GM21390 (cell line): ENCODE results near the gene NEURL1.

ENCODE experiments used
- ATAC-seq: cut with Tn5 transposase; IDR thresholded peaks from one replicate; pipeline ENCODE4 v1.9.1; 2021; ENCODE audit not compliant: unreplicated experiment

Gene NEURL1

DNA sequence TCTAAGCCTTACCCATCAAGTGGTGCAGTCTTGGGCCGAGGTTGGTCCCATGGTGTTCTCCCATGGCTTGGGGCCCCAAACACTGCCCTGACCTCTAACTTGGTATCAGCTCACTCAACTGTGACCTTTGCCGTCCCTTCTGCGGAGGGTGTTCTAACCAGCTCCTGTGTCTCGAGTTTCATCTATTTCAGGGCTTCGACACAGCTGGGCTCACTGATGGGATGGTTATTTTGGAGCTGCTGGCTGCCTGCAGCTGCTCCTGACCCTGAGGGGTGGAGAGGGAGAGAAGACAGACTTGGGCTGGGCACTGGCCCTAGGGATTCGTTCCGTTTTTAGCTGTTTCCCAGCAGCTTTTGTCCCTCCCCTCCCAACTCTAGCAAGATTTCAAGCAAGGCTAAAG, 86.9 kb downstream of the NEURL1 start:
- no peak for ATAC-seq

DNA sequence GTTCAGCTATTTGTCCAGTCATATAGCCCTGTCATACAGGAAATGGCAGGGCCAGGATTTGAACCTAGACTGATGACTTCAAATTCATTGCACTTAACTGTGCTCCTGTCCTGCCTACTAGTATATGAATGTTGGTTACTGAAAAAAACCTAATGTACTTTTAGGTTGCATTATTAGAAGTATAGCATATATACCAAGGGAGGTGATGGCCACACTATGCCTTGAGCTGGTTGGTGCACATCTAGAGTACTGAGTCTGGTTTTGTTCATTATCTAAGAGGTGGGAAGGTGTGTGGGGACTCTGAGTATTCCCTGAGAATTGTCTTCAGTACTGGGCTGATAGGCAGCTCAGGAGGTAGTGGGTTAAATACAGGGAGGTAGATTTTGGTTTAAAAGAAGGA, 88.0 kb downstream of the NEURL1 start:
- no peak for ATAC-seq

DNA sequence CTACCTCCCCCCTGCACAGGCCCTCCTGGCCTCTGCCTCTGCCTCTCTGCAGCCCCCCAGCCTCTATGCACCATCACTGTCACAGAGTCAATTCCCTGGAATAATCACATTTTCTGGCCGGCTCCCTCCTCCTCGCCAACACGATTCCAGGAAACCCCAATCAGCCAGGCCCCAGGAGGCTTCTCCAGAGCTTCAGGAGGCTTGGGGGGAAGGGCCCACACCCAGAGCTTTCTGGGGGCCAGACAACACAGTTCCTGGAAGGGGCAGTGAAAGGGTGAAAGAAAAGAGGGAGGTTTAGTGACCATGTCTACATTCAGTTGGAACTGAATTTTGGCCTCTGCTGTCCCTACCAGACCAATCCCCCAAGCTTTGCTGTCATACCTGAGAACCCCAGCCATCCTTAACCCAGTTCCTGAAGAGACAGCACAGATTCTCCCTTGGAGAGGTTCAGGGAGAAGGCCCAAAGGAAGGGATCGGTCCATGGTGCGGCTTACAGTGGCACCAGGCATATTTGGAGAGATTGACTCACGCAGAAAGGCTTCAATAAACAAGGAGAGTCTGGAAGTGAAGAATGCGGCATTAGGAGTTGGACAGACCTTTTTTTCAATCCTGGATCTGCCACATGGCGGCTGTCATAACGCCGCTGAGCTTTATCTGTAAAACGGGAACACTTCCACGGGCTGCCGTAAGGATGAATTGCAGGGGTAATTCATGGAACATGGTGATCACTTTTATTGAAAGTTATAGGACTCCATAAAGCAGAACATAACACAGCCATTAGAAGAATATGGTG, 89.0 kb downstream of the NEURL1 start:
- no peak for ATAC-seq

DNA sequence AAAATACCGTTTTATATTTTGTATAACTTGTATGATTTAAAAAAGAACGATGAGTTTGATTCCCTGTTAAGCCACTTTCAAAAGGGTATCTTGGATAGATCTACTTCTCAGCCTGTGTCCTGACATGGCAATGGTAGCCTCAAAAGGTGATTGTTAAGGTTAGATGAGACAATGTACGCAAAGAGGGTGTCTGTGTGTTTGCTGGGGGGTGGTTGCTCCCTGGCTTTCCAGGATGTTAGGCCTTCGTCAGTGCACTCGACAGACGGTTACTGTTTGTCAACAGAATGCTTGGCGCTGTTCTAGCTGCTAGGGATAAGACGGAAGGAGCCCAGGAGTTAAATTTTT, 90.3 kb downstream of the NEURL1 start:
- ATAC-seq = no peak

DNA sequence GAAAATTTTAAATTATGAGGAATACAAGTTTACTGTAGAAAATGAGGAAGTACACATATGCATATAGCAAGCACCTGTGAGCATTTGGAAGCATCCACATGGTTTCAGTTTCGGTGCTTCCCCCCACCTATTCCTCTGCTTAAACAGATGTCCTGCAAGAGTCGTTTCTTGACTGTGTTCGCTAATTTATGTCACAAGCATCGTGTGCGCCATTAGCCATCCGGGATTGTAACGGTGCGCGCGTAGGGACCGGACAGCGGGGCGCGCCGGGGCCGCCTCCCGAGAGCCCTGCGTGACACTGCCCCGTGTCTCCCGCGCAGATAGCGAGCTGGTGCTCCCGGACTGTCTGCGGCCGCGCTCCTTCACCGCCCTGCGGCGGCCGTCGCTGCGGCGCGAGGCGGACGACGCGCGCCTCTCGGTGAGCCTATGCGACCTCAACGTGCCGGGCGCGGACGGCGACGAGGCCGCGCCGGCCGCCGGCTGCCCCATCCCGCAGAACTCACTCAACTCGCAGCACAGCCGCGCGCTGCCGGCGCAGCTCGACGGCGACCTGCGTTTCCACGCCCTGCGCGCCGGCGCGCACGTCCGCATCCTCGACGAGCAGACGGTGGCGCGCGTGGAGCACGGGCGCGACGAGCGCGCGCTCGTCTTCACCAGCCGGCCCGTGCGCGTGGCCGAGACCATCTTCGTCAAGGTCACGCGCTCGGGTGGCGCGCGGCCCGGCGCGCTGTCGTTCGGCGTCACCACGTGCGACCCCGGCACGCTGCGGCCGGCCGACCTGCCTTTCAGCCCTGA, 90.9 kb downstream of the NEURL1 start:
- ATAC-seq = no peak

DNA sequence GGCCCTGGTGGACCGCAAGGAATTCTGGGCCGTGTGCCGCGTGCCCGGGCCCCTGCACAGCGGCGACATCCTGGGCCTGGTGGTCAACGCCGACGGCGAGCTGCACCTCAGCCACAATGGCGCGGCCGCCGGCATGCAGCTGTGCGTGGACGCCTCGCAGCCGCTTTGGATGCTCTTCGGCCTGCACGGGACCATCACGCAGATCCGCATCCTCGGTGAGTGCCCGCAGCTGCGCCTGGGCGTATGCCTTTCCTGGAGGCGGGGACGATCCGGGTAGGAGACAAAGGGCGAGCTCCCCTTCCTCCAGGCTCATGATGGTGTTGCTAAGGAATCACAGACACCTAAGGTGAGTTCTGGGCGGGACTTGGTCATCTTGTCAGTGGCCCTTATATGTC, 91.5 kb downstream of the NEURL1 start:
- ATAC-seq = no peak

DNA sequence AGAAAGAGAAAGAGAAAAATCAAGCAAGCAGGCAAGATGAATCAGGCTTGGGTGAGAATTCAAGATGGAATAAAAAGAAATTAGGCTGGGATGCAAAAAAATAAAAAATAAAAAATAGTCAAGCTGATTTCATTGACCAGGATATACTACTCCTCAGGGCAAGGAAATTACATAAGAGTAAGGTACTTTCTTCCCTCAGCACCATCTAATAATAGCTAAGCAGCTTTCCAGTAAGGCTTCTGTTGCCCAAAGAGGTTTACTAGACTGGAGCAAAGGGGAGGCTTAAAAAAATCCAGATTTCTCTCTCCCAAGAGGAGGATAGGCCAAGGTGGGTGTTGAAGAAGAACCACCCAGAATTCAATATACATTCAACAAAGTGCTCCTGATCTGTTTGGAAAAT, 93.6 kb downstream of the NEURL1 start:
- no peak for ATAC-seq

DNA sequence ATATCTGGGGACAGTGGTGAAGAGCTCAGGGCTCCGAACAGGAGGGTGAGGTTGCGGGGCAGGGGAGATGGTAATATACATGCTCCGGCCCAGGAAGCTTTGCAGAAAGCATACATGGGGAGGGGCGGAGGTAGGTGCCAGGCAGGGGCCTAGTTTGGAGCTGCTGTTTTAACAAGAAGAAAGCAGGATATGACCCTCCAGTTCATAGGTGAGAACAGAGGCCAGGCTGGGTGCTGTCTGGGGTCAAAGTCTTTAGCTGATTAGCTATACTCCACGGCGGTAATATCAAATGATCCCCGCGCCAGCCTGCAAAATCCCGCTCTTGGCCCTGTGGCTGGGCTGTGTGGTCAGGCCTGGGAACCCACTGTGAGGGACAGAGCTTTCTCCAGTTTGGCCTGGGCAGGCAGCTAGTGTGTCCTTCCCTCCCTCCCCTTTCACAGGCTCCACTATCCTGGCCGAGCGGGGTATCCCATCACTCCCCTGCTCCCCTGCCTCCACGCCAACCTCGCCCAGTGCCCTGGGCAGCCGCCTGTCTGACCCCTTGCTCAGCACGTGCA, 95.6 kb downstream of the NEURL1 start:
- no peak for ATAC-seq

DNA sequence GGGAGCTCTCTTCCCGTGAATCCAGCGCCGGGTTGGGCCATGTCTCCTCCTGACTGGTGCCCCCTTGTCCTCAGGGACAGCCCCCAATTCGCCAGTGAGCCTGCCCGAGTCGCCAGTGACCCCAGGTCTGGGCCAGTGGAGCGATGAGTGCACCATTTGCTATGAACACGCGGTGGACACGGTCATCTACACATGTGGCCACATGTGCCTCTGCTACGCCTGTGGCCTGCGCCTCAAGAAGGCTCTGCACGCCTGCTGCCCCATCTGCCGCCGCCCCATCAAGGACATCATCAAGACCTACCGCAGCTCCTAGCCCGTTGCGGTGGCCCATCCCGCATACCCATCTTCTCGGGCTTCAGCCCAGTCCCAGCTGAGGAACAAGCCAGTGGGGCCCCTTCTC, 96.6 kb downstream of the NEURL1 start:
- no peak for ATAC-seq

DNA sequence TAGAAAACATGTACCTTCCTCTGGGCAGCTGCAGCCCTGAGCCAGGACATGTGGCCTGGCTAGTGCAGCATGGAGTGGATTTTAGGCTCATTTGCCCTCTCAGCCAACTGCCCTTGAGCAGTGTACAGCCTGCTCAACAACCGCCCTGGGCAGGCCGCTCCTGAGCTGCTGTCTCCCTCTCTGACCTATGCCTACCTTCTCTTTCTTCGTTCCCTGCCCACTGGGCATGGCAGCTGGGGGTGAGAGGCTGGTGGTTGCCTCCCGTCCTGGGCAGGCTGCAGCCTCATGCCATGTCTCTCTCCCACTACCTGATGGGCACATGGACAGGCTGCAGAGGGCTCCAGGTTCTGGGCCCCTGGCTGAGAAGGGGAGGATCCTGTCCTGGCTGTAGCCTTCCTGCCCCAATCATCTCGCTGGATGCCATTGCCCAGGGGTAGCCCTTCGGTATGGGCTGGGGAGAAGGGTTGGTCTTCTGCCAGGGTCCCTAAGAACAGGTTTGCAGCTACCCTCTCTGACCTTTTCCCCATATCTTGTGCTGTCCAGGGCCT, 97.3 kb downstream of the NEURL1 start:
- ATAC-seq = no peak

DNA sequence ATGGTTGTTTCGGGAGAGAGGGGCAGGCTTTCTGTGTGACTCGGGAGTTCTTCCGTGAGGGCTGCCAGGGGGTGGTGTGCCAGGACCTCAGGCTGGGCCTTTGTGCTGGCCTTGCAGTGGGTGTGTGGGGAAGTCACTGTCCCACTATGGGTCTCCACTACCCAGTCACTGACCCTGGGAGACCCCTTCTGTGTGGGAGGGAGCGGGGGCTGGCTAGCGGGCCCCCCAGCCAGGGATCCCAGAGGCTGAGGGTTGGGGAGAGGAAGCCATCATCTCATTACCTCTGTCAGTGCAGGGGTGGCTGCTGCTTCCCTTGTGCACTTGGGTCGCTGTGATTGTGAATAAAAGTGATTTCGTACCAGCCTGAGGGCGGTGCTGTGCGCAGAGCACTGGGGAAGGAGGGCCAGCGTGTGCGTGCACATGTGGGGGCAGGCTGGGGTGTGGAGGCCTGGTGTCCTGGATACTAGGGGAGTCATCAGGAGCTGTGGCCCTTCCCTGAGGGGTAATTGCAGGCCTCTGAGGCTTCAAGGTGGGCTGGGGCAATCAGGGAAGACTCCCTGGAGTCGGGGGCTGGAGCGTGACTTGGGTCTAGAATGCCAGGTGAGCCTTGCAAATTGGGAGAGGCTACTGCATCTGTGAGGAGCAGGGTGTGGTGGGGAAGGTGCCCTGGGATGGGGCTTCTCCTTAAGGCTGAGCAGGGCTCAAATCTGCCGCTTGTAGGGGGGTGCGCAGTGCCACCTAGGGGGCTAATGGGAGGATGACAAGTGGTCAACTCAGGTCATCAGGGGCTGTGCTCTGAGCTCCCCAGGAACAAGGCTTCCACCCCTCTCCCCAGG, 98.9 kb downstream of the NEURL1 start:
- ATAC-seq = peak; percentile 64

DNA sequence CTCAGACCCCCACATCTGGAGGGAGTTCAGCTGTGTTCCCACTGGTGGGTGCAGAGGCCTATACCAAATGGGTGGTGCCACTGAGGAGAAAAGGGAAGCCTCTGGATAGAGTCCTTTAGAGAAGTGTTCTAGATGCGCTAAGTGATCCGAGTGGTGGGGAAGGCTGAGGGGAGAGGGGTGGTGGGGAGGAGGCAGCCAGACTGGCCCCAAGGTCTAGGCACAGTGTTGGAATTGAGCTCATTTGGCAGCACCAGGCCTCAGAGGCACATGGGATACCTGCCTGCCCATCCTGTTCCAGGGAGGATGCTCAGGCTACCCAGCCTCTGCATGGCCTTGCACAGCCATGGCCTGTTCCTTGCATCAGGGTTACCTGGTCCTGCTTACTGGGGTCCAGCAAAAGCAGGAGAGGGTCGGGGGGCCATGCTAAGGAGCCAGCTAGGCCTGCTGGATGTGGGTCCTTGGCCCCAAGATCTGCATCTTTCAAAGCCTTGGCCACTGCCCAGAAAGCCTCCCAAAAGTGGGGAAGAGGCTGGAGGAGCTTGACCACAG, 99.6 kb downstream of the NEURL1 start:
- ATAC-seq = no peak

DNA sequence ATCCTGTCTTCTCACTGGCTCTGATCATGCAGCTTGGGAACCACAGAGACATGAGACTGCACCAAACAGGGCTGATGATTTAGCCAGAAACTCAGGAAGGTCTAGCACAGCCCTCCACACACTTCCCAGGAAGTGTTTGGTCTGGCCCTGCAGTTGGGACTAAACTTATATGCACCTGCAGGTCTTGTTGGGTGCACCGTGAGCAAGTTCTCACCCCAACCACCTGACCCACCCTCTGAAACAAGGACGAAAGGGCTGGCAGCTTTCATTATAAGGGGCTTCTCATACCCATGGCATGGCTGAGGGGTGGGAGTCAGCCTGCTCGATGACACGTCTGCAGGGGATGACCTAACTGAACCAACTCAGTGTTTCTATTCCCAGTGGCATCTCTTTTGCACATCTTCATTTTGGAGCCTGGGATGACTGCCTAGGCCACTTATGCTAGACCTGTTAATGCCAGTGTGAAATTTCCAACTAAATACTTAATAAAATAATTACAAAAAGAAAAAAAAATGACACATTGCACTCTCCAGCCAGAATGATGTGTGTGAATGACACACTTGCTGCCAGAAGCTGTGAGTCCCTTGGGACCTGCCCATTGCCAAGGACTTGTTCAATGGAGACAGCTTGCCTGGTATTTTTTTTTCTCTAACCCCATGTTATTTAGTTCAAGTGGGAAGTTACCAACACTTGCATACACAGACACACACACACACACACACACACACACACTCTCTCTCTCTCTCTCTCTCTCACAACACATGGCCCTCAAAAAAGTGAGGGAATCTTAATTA, 102.6 kb downstream of the NEURL1 start:
- ATAC-seq = no peak

DNA sequence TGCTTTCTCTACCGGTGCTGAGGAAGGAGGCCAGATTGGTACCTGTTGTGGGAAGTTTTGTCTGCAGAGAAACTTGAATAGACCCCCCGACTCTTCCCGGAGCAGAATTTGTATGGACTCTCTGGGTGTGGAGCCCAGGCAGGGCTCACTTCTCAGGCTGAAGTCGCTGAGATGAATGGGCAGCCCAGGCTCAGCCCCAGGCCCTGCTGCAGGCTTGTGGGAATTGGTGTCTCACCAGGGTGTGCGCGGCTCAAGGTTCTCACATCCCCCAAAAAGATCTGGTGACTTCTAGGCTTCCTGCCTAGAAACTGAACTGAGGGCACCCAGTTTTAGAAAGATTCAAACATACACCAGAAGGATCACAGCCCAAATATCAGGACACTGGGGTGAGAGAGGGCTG, 103.5 kb downstream of the NEURL1 start:
- ATAC-seq = no peak

DNA sequence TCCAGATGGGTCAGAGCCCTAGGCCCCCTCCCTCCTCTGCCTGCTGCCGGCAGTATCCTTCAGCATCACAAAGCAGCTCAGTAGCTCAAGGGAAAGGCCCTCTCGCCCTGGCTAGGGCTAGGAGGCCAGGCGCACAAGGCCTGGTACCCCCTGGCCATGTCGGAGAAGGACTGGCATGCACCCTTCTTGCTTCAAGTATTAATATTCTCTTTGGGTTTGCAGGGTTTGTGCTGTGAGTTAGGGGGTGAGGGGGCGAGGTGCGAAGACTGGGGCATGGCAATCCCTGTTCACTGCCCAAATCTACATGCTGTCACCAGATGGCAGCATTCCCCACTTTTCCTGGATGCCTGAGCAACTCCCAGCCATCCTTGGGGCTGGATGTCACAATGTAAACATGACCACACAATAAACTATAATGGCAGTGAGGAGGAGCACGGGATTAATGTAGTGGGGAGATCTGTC, 105.2 kb downstream of the NEURL1 start:
- ATAC-seq = no peak

DNA sequence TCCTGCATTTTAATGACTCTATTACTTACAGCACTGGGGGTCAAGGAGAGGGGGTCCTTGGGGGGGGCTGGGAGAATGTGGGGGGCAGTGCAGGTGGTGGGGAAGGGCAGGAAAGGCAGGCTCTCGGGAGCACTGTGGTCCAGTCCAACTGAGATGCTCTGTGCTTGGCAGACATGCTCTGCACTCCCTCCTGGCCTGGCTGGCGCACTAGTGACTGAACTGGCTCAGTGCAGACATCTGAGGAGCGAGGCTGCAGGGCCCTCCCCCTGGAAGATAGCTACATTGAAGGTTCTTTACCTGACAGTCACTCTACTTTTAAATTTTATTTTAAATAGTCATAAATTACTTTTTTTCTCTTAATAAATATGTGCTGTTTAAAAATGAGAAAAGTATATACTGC, 105.7 kb downstream of the NEURL1 start:
- no peak for ATAC-seq

DNA sequence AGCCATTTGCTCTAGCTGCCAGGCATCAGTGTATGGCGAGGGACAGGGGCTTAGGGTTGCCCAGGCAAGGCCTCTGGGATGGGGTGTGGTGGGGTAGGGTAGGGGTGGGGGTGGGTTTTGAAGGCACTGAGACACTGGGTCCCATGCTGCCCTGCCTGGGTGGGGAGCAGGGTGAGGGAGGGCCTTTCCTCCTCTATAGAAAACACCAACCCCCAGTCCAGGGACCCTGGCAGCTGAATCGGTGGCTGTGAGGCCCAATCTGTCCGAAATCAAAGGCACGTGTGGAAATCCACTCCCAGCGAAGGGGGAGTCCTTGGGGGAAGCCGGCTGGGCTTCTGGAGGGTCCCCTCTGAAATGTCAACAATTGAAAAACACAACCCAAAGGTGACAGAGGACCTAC, 106.4 kb downstream of the NEURL1 start:
- ATAC-seq = no peak

DNA sequence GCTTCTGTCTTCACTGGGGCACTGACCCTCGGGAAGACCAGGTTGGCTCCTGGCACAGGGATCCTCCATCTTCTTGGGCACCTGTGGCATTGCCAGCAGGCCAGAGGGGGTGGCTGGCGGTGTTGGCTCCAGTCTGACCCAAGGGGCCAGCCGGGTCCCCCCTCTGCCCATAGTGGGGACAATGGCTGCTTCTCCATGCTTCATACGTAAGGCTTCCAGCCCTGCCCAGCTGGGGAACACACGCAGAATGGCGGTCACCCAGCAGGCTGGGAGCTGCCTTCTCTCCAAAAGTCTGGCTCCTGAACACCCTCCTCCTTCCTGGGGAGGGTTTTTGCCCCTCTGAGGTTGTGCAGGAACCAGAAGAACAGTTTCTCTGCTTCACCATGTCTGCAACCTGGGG, 106.8 kb downstream of the NEURL1 start:
- ATAC-seq = no peak

DNA sequence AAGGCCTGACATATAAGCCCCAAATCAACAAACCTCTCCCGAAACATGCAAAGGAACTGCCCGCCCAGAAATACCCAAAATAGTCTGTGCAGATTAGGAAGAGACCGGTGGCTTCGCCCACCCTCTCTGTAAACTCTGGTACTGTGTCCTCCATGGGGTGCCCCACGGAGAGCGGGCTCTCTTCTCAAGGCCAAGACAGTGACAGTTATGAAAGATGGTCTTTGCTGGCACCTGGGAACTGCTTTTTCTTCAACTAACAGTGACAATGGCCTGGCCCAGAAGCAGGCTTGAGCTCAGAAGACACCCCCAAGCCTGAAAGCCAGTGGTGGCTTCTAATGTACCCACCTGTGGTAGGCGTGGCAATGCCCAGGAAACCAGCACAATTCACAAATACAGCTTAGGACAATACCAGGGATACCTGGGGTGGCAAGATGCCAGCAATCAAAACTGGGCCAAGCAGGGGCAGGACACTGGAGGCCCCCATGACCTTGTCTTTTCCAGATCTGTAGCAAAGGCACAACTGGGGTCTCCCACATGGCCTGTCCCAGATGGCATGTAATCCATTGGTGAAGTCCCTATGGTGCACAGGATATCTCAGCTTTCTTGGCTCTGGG, 107.6 kb downstream of the NEURL1 start:
- no peak for ATAC-seq
